Osteoblast (primary cell): ENCODE data around the gene LRRC52. TPM values are rescaled to one million over a fixed set of nuclear protein-coding genes. Genes with fewer than 3 reads are reported as not detected.

Experiments
- DNase-seq: peaks from one replicate; pipeline ENCODE4 v3.0.0; 2011; ENCODE audit warnings: low spot score, mixed read lengths; ENCODE audit not compliant: insufficient read length; ENCODE audit errors: missing footprints
- H2AFZ ChIP-seq: 2 replicates; pipeline ENCODE4 v1.6.0; 2011; ENCODE audit warnings: mild to moderate bottlenecking, low read length
- H3K27ac ChIP-seq: 2 replicates; pipeline ENCODE4 v1.5.1; 2011; ENCODE audit warnings: mild to moderate bottlenecking, low read depth, low read length, moderate library complexity
- H3K27me3 ChIP-seq: 2 replicates; pipeline ENCODE4 v1.6.0; 2012; ENCODE audit warnings: mild to moderate bottlenecking, control low read depth, inconsistent platforms, low read length, moderate library complexity; ENCODE audit not compliant: insufficient read depth
- H3K36me3 ChIP-seq: 2 replicates; pipeline ENCODE4 v1.5.1; 2011; ENCODE audit warnings: mild to moderate bottlenecking, low read length, control low read depth, moderate library complexity; ENCODE audit not compliant: insufficient read depth
- H3K4me1 ChIP-seq: 2 replicates; pipeline ENCODE4 v1.5.1; 2011; ENCODE audit warnings: mild to moderate bottlenecking, low read length, control low read depth, moderate library complexity; ENCODE audit not compliant: insufficient read depth
- H3K4me2 ChIP-seq: 2 replicates; pipeline ENCODE4 v1.6.0; 2011; ENCODE audit warnings: mild to moderate bottlenecking, low read length; ENCODE audit not compliant: insufficient read depth
- H3K4me3 ChIP-seq: fragments of 200-600 bp; sonication (generic); 3 replicates; pipeline ENCODE4 v1.5.1; 2012; ENCODE audit warnings: mild to moderate bottlenecking, low read length, inconsistent platforms; ENCODE audit not compliant: insufficient read depth
- H3K79me2 ChIP-seq: 2 replicates; pipeline ENCODE4 v1.6.0; 2012; ENCODE audit warnings: mild to moderate bottlenecking, low read length, control low read depth, inconsistent platforms; ENCODE audit not compliant: insufficient read depth
- H3K9me3 ChIP-seq: 2 replicates; pipeline ENCODE4 v1.5.1; 2011; ENCODE audit warnings: low read depth, low read length, control low read depth
- H4K20me1 ChIP-seq: 2 replicates; pipeline ENCODE4 v1.6.0; 2012; ENCODE audit warnings: mild to moderate bottlenecking, low read length, control low read depth; ENCODE audit not compliant: insufficient read depth
- CTCF ChIP-seq: IDR thresholded peaks from 2 replicates; pipeline ENCODE4 v1.5.1; 2011; ENCODE audit warnings: mild to moderate bottlenecking, low read depth, low read length, moderate library complexity; ENCODE audit errors: extremely low read depth
- total RNA-seq: library from RNA; depleted of rRNA; stranded (reverse); fragments of >200 nt; gene quantifications from 2 replicates; pipeline ENCODE4 v1.2.3, GENCODE V29; 2012

LRRC52 gene
- total RNA-seq, 1 donor = not detected

- H3K27me3 ChIP-seq = no peaks in the 10 kb centered on the region
- H3K27ac ChIP-seq = no peak overlapping the region
- no peaks in the 10 kb centered on the region for H3K9me3 ChIP-seq
- no peak for TF ChIP-seq CTCF
- H3K79me2 ChIP-seq = no peaks in the 10 kb centered on the region
- H4K20me1 ChIP-seq = no peaks in the 10 kb centered on the region
- H2AFZ ChIP-seq = no peak overlapping the region
- no peak overlapping the region for H3K4me2 ChIP-seq
- DNase-seq = no peak
- no peaks in the 10 kb centered on the region for H3K4me1 ChIP-seq
- H3K36me3 ChIP-seq = no peaks in the 10 kb centered on the region
- no peak overlapping the region for H3K4me3 ChIP-seq
Observed at GRCh38 chr1:165539306-165539705, 4.5 kb upstream of the LRRC52 start.

- Histone ChIP-seq H3K4me3 (no peak overlapping the region), H3K27ac (no peak overlapping the region), H3K4me1 (no peaks in the 10 kb centered on the region), H3K4me2 (no peak overlapping the region), H3K27me3 (no peaks in the 10 kb centered on the region), H3K36me3 (no peaks in the 10 kb centered on the region), H3K9me3 (no peaks in the 10 kb centered on the region), H3K79me2 (no peaks in the 10 kb centered on the region), H2AFZ (no peak overlapping the region), H4K20me1 (no peaks in the 10 kb centered on the region)
- DNase-seq = no peak
- TF ChIP-seq CTCF = no peak
Observed at GRCh38 chr1:165539908-165540307, 3.9 kb upstream of the LRRC52 start.

- H4K20me1 ChIP-seq = no peaks in the 10 kb centered on the region
Observed at GRCh38 chr1:165542015-165542631, 1.7 kb upstream of the LRRC52 start.

GRCh38 chr1:165542647-165543046 is 1.2 kb upstream of the LRRC52 start:
- Histone ChIP-seq H3K79me2 (no peaks in the 10 kb centered on the region), H2AFZ (no peak overlapping the region), H3K4me2 (no peak overlapping the region), H3K4me1 (no peaks in the 10 kb centered on the region), H3K4me3 (no peak overlapping the region), H3K36me3 (no peaks in the 10 kb centered on the region), H4K20me1 (no peaks in the 10 kb centered on the region), H3K9me3 (no peaks in the 10 kb centered on the region), H3K27me3 (no peaks in the 10 kb centered on the region), H3K27ac (no peak overlapping the region)
- TF ChIP-seq CTCF = no peak
- DNase-seq = no peak

More at GRCh38 chr1:165542015-165542631, 1.7 kb upstream of the LRRC52 start:
- DNase-seq = no peak
- no peaks in the 10 kb centered on the region for H3K79me2 ChIP-seq
- no peak for TF ChIP-seq CTCF
- H3K36me3 ChIP-seq = no peaks in the 10 kb centered on the region
- H3K27me3 ChIP-seq = no peaks in the 10 kb centered on the region
- no peak overlapping the region for H3K4me3 ChIP-seq
- H3K9me3 ChIP-seq = no peaks in the 10 kb centered on the region
- H3K4me1 ChIP-seq = no peaks in the 10 kb centered on the region
- no peak overlapping the region for H2AFZ ChIP-seq
- H3K27ac ChIP-seq = no peak overlapping the region
- no peak overlapping the region for H3K4me2 ChIP-seq
